Hematopoietic multipotent progenitor cell treated with erythropoietin and hydrocortisone succinate and interleukin-3 and kit ligand, for 17 days (in vitro differentiated cells): ENCODE measurements around the gene CACNA2D4.

Experiments
- DNase-seq: peaks from one replicate; pipeline ENCODE4 v3.0.0-alpha.2; 2015; ENCODE audit warnings: low spot score

The CACNA2D4 gene

DNA sequence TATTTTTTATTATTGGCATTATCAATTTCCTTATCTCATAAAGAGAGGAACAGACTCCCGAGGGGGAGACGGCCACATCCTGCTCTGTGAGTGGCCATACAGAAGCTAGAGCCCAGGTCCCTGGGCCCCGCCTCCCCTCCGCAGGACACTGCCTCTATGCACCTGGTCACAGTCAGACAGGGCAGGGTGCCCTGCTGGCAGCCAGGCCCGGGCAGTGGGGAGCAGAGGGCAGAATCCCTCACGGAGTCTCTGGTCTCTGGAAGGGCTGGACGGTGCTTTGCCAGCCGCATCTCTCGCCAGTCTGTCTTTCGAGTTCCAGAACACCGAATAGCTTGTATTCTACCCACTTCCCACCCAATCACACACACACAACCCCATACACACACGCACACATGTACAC is 16.4 kb upstream of the CACNA2D4 start:
- DNase-seq = no peak

DNA sequence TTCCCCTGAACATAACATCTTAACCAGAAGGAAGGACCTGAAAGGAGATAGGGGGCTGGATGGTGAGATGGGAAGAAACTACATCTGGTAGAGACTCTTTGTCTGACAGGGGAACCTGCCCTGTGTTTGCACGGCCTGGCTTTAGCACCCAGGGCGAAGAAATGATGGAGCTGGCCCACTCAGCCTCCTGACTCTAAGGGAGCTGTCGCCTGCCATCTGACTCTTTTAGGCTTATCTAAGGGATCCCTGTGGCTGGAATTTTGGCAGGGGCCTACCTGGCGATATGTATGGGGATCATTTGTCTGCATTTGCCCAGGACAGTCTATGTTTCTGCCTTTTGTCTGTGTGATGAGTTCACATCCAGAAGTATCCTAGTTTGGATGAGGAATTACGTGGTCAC is 15.6 kb upstream of the CACNA2D4 start:
- no peak for DNase-seq

- no peak for DNase-seq
Measured at GRCh38 chr12:1933342-1934051, 15.0 kb upstream of the CACNA2D4 start.

DNA sequence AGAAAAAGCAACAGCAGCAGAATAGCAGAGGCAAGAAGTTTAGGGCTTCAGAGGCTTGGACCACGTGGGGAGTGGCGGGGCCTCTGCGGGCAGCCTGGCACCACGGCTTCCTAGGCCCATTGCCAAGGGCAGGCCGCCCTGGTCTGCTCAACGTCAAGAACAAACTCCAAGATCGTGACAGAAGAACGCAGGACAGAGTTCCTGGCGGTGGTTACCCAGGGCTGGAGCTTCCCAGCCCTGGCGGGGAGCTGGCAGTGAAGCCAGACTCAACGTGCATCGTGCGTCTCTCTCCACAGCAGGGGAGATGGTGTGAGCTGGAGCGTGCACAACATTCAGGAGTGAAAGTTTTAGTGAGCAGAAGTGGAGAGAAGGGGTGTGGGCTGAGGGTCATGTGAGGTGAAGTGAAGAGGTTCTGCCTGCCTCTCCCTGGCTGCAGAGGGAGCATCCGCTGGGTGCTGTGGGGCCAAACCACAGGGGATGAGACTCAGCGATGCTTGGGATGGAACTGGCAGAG is 13.9 kb upstream of the CACNA2D4 start:
- no peak for DNase-seq

DNA sequence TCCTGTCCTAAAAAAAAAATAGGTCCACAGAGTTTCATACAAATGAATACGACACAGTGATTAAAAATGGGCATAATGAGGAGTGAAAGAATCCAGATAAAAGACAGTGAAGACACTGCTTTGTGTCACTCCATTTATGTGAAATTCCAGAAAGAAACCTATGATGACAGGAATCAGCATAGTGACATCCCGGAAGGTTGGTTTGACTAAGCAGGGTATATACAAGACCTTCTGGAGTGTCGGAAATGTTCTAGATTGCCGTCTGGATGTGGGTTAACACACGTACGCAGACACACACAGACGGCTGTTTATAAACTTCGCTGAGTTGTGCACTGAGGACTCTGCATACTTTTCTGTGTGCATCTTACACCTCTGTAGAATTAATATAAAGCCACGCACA is 13.2 kb upstream of the CACNA2D4 start:
- DNase-seq = no peak

GRCh38 chr12:1930803-1931597 is 12.5 kb upstream of the CACNA2D4 start:
- DNase-seq = no peak

GRCh38 chr12:1929985-1930802 is 11.7 kb upstream of the CACNA2D4 start:
- DNase-seq = no peak

DNA sequence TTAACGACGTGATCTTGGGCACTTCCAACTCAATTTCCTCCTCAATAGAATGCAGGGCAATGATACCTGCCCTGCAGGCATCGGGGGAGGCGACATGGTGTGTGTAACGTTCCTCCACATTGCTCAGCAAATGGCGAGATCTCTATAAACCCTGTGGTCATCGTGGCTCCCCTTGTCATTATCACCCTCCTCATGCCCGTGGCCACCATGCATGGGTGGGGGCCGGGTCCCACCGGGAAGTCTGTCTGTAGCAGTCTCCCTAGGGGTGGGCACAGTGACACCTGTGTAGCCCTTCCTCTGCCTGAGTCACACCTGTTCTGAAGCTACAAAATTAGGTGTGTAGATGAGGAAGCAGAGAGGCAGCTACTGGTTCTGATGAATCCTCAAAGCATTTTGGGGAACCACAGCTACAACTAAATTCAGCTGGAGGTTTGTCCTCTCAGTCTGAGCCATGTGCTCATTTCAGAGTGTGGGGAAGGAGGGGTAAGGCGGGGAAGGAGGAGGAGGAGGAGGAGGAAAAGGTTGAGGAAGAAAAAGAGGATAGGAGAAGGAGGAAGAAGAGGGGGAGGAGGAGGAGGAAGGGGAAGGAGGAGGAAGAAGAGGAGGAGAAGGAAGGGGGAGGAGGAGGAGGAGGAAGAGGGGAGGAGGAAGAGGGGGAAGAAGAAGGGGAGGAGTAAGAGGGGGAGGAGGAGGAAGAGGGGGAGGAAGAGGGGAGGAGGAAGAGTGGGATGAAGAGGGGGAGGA is 11.0 kb upstream of the CACNA2D4 start:
- DNase-seq = no peak

GRCh38 chr12:1928439-1929121 is 10.1 kb upstream of the CACNA2D4 start:
- no peak for DNase-seq

DNA sequence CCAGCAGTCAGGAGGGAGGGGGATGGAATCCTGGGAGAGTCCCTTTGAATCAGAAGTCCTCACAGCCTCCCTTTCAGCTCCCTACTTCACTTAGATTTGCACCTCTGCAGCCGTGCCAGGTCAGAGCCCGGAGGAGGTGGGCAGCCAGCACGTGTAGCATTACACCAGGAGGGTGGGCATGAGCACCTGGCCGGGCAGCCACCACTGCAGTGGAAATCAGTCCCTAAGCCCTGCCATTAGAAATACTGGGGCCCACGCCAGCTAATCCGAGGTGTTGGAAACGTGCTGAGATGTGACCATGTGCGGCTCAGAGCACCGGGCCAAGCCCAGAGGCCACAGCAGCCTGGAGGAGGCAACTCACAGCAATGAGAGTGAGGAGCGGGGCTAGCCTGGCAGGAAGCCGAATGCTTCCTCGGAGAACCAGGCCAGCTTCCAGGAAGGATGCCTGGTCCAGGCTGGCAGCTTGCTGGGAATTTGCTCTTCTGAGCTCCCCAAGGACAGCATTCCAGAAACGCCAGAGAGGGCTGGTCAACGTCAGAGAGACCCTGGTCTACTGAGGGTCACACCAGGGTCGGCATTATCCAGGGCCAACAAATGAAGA is 9.4 kb upstream of the CACNA2D4 start:
- no peak for DNase-seq

- DNase-seq = no peak
Measured at GRCh38 chr12:1927051-1927680, 8.7 kb upstream of the CACNA2D4 start.

GRCh38 chr12:1926251-1926657 is 7.8 kb upstream of the CACNA2D4 start:
- DNase-seq = no peak

DNA sequence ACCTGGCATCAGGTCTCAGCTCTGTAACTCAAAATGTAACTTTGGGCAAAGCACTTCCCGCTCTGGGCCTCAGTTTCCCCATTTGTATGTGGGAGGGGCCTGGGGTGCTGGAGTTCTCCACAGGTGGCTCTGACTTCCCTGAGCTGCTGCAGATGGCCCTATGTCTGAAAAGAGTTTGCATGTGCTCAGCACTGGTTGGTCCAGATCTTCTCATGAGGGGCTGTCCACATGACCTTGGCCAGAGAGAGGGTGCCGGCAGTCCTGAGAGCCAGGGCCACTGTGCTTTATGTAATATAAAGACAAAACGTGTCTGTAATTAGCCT is 7.2 kb upstream of the CACNA2D4 start:
- no peak for DNase-seq

- no peak for DNase-seq
Measured at GRCh38 chr12:1924996-1925683, 6.7 kb upstream of the CACNA2D4 start.

GRCh38 chr12:1922985-1923384 is 4.5 kb upstream of the CACNA2D4 start:
- no peak for DNase-seq

DNA sequence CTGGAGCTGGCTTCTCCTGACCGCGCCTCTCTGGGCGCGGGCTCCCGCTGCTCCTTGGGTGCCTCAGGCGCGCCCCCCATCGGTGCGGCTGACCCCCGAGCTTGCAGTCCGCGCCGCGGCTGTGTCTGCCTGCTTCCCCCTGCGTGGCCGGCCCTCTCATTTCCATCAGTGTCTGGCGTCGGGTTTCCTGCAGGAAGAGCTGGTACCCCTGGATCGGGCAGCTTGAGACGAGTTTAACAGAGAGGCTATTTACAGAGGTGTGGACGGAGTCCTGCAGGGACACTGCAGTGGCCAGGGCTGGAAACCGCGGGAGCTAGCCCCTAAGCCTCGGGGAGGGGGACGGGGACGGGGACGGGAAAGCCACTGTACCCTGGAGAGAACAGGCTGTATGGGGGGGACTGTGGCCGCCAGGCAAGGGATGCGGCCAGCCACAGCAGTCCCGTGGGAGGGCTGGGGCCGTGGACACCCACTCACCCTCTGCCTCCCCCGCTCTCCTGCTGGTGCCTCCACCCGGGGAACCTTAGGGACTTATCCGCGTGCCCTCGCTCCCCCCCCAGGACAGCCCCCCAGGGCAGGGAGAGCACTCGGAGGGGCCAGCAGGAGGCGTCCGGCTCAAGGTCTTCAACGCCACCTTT is 3.7 kb upstream of the CACNA2D4 start:
- no peak for DNase-seq

GRCh38 chr12:1920971-1921370 is 2.5 kb upstream of the CACNA2D4 start:
- DNase-seq = no peak

GRCh38 chr12:1920436-1920835 is 2.0 kb upstream of the CACNA2D4 start:
- no peak for DNase-seq

- no peak for DNase-seq
Measured at GRCh38 chr12:1919763-1920162, 1.3 kb upstream of the CACNA2D4 start.
